Spleen (tissue), 11 donors: Measurements from ENCODE around the gene ELP2. TPM values are rescaled to one million over a fixed set of nuclear protein-coding genes. Genes with fewer than 3 reads are reported as not detected.

Source experiments
- DNase-seq: peaks from one replicate; pipeline ENCODE4 v3.0.0-alpha.2; 2020
- H3K27ac ChIP-seq, 8 donors: fragments of 200-600 bp; sonication (generic) in 7 of 8; 1 replicate in 4 of 8; 2 replicates in 4 of 8; pipeline versions ENCODE4 v1.5.0 to v1.8.0; 2016 to 2021; ENCODE audit warnings: inconsistent platforms in 4 of 8, mild to moderate bottlenecking in 4 of 8, moderate library complexity in 1 of 8
- H3K27me3 ChIP-seq, 7 donors: fragments of 200-600 bp; sonication (generic) in 6 of 7; replicated peaks in 1 of 7; 1 replicate in 4 of 7; 2 replicates in 3 of 7; pipeline versions ENCODE4 v1.5.0 to v1.8.0; 2016 to 2021; ENCODE audit warnings: inconsistent platforms in 3 of 7, mild to moderate bottlenecking in 1 of 7
- H3K36me3 ChIP-seq, 6 donors: fragments of 200-600 bp; sonication (generic) in 5 of 6; 1 replicate in 4 of 6; 2 replicates in 2 of 6; pipeline versions ENCODE4 v1.5.0 to v1.8.0; 2016 to 2021; ENCODE audit warnings: inconsistent platforms in 2 of 6
- H3K4me1 ChIP-seq, 6 donors: fragments of 200-600 bp; sonication (generic) in 5 of 6; 1 replicate in 3 of 6; 2 replicates in 3 of 6; pipeline versions ENCODE4 v1.5.0 to v1.8.0; 2016 to 2021; ENCODE audit warnings: inconsistent platforms in 3 of 6
- H3K4me3 ChIP-seq, 8 donors: fragments of 200-600 bp; sonication (generic) in 7 of 8; 1 replicate in 4 of 8; 2 replicates in 4 of 8; pipeline versions ENCODE4 v1.5.0 to v1.8.0; 2016 to 2021; ENCODE audit warnings: inconsistent platforms in 4 of 8, mild to moderate bottlenecking in 4 of 8, moderate library complexity in 2 of 8
- H3K9me3 ChIP-seq, 8 donors: fragments of 200-600 bp; sonication (generic) in 7 of 8; 1 replicate in 4 of 8; 2 replicates in 4 of 8; pipeline versions ENCODE4 v1.5.0 to v1.8.0; 2016 to 2021; ENCODE audit warnings: inconsistent platforms in 4 of 8
- CTCF ChIP-seq, 11 experiments: fragments of 200-600 bp in 7 of 11; fragments of 450-650 bp in 4 of 11; sonication (generic) in 4 of 11; IDR thresholded peaks in 8 of 11; conservative IDR thresholded peaks in 3 of 11; 1 replicate in 7 of 11; 2 replicates in 4 of 11; pipeline versions ENCODE4 v1.4.0 to v1.8.0; 2016 to 2021; ENCODE audit warnings: antibody characterized with exemption in 11 of 11, inconsistent platforms in 4 of 11, mild to moderate bottlenecking in 1 of 11
- POLR2A ChIP-seq, 3 donors: fragments of 450-650 bp; IDR thresholded peaks; one replicate each; pipeline ENCODE4 v1.5.1; 2017; ENCODE audit warnings: antibody characterized with exemption in 3 of 3, mild to moderate bottlenecking in 1 of 3
- POLR2AphosphoS5 ChIP-seq, 3 donors: sonication (generic); formaldehyde crosslinking; IDR thresholded peaks; one replicate each; pipeline ENCODE4 v1.5.1; 2017; ENCODE audit warnings: antibody characterized with exemption in 3 of 3
- WGBS, 5 donors: extraction: QIAGEN DNeasy Blood & Tissue Kit in 3 of 5; methylation state at CpG; one replicate each; pipeline versions ENCODE4 v1.1.5 to v1.1.7; 2013 to 2018; 5-methylcytosine and 5-hydroxymethylcytosine counted together
- intact Hi-C: fragments of 100-400 bp; cut with DNase I; formaldehyde crosslinking; loops from one replicate; pipeline ENCODE4 v1.15.0; 2023; ENCODE audit warnings: low total_unique reads
- polyA plus RNA-seq, 3 donors: library from polyadenylated mRNA; stranded (reverse); fragments of 200-250 nt; gene quantifications; one replicate each; pipeline ENCODE4 v1.2.1, GENCODE V29; 2013
- total RNA-seq, 7 donors: library from RNA; depleted of rRNA in 3 of 7; stranded (reverse); fragments of >200 nt in 3 of 7; fragmentation: NEBNext Ultra II Directional in 4 of 7; extraction: Animal tissue kit (Norgen Biotek cat#: 25700) in 4 of 7; gene quantifications; one replicate each; pipeline versions ENCODE4 v1.1.0 to v1.2.1, GENCODE V29; 2016 to 2021
- donor health status: healthy with polysubstance abuse.
- donor health status: DM: no; HTN: no; CAD: no; lungs with moderate emphysema.
- donor health status: DM: no; HTN: no; CAD: no.
- donor health status: Bipolar disorder and iron deficiency.
- donor health status: healthy.
- donor health status: DM: no; HTN: no; CAD: no.
- donor health status: DM: yes; HTN: yes; CAD: no.

ELP2 gene
- total and polyA plus RNA-seq, 10 donors = 45.7 to 99.7 (median 72.6) TPM

DNA sequence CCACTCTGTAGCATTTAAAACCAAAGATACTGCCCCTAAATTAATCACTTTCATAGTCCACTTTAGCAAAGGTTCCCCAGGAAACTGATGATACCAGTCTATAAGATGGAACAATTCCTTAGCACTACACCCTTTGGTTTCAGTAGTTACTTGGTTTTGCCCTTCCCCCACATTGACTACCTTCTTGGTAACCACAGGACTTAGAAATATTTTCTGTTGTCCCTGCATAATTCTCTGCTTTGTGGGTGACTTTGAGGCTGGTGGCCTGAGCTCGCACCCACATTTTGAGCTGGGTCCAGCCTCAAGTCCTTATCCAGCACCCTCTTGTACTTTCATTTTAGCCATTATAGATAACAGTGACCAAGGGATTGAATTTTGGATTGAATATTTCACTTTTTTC is 23.1 kb downstream of the ELP2 start:
- intact Hi-C loops = no loop called here
- Histone ChIP-seq H3K27ac (no peak overlapping the region), H3K36me3 (peaks cover 2 to 100% (median 55%) of the 10 kb centered on the region in 6 donors), H3K4me3 (no peak overlapping the region), H3K9me3 (no peaks in the 10 kb centered on the region), H3K27me3 (no peaks in the 10 kb centered on the region), H3K4me1 (peaks cover 0 to 27% (median 5%) of the 10 kb centered on the region in 6 donors)
- no peak for DNase-seq
- TF ChIP-seq POLR2AphosphoS5 (IDR thresholded peaks at IDR 0.05) = no peak
- no peak for TF ChIP-seq CTCF (IDR thresholded peaks at IDR 0.05 in 8 of 11, conservative IDR thresholded peaks at IDR 0.05 in 3 of 11)
- TF ChIP-seq POLR2A (IDR thresholded peaks at IDR 0.05) = no peak
- WGBS, 5 donors = 91 to 97% (median 97%) methylated on average over 1 of the region's 1 CpG

- Histone ChIP-seq H3K9me3 (no peaks in the 10 kb centered on the region), H3K4me1 (peaks cover 0 to 28% (median 5%) of the 10 kb centered on the region in 6 donors), H3K36me3 (peaks cover 2 to 100% (median 54%) of the 10 kb centered on the region in 6 donors), H3K27me3 (no peaks in the 10 kb centered on the region), H3K4me3 (no peak overlapping the region), H3K27ac (peak overlapping the region in 2 of 8 donors; percentile 12 to 28)
- WGBS, 5 donors = 77 to 88% (median 84%) methylated on average over 4 of the region's 4 CpGs
- TF ChIP-seq CTCF (IDR thresholded peaks at IDR 0.05 in 8 of 11, conservative IDR thresholded peaks at IDR 0.05 in 3 of 11) (no peak), POLR2AphosphoS5 (IDR thresholded peaks at IDR 0.05) (no peak), POLR2A (IDR thresholded peaks at IDR 0.05) (no peak)
- intact Hi-C loops = no loop called here
- no peak for DNase-seq
These were observed 23.5 kb downstream of the ELP2 start for GRCh38 chr18:36153203-36153602.

DNA sequence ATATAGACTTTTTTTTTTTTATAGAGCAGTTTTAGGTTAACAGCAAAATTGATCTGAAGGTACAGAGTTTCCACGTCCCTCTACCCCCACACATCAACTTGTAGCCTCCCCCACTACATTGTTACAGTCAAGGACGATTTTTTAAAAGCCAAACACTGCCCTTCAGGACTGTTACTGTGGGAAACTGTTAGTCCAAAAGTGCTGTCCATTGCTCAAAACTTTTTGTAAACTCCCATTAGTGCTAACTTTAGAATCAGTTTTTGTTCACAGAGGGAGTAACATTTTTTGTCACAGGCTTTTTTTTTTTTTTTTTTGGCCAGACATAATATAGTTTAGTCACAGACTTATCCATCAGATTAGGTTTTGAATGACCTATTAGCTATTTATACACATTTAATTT is 24.1 kb downstream of the ELP2 start:
- 55 to 78% (median 73%) methylated on average over 2 of the region's 2 CpGs for WGBS, 5 donors
- Histone ChIP-seq H3K4me1 (peaks cover 0 to 33% (median 6%) of the 10 kb centered on the region in 6 donors), H3K27ac (peak overlapping the region in 1 of 8 donors; percentile 12), H3K36me3 (peaks cover 2 to 100% (median 56%) of the 10 kb centered on the region in 6 donors), H3K9me3 (no peaks in the 10 kb centered on the region), H3K27me3 (no peaks in the 10 kb centered on the region), H3K4me3 (no peak overlapping the region)
- no peak for TF ChIP-seq CTCF (IDR thresholded peaks at IDR 0.05 in 8 of 11, conservative IDR thresholded peaks at IDR 0.05 in 3 of 11)
- no peak for TF ChIP-seq POLR2A (IDR thresholded peaks at IDR 0.05)
- no peak for TF ChIP-seq POLR2AphosphoS5 (IDR thresholded peaks at IDR 0.05)
- intact Hi-C loops = no loop called here
- DNase-seq = no peak

DNA sequence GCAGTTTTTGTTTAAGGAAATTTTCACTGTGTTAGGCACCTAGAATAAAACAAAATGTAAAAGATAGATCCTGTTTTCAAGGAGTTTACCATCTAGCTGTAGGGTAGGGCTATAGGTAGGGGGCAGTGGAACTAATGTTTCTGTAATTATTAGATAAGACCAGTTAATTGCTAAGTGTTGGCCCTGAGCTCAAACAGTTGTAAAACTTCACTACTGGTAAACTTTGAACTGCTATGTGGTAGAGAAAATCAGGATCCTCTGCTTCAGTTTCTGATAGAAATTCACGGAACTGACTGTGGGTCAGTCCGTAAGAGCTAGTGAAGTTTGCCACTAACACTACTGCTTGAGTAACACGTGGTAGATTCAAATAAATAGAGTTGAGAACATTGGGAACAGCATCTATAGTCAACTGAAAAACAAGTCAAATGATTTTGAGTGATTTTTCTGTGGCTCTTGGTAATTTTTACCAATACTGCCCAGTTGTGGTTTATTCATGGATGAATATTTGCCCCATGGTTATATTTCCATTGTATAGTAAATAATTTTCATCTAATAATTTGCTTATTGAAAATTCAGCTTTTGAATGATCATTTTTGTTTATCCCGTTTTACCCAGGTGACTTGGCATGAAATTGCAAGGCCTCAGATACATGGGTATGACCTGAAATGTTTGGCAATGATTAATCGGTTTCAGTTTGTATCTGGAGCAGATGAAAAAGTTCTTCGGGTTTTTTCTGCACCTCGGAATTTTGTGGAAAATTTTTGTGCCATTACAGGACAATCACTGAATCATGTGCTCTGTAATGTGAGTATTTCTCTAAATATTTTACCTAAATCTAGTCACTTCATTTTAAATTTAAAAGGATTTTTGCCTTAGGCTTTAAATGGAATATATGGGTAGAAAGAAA is 26.4 kb downstream of the ELP2 start:
- Histone ChIP-seq H3K4me3 (no peak overlapping the region), H3K9me3 (no peaks in the 10 kb centered on the region), H3K36me3 (peaks cover 8 to 100% (median 75%) of the 10 kb centered on the region in 6 donors), H3K27me3 (no peaks in the 10 kb centered on the region), H3K27ac (no peak overlapping the region), H3K4me1 (peaks cover 0 to 12% (median 0%) of the 10 kb centered on the region in 6 donors)
- no peak for DNase-seq
- WGBS, 5 donors = 91 to 96% (median 94%) methylated on average over 7 of the region's 7 CpGs
- TF ChIP-seq POLR2A (IDR thresholded peaks at IDR 0.05) (no peak), POLR2AphosphoS5 (IDR thresholded peaks at IDR 0.05) (no peak), CTCF (IDR thresholded peaks at IDR 0.05 in 8 of 11, conservative IDR thresholded peaks at IDR 0.05 in 3 of 11) (no peak)
- intact Hi-C loops = no loop called here
